Measurements from ENCODE around the gene SOX12. TPM values are rescaled to one million over a fixed set of nuclear protein-coding genes. Genes with fewer than 3 reads are reported as not detected.
"Not testable (repeated sequence)": the region's sequence is repeated elsewhere in the genome, so short reads cannot be mapped to it uniquely, and the experiment has no call there.

Gene SOX12
- total RNA-seq, 1 donor from 2014 or later: 30.8 TPM

- Mint-ChIP-seq H3K27ac (ENCODE audit: unreplicated experiment) (peak overlapping the region; percentile 34), H3K27me3 (ENCODE audit: unreplicated experiment) (no peaks in the 10 kb centered on the region), H3K4me3 (ENCODE audit: unreplicated experiment) (no peak overlapping the region), H3K4me1 (ENCODE audit: unreplicated experiment) (peaks cover 31% of the 10 kb centered on the region), H3K36me3 (ENCODE audit: unreplicated experiment) (no peaks in the 10 kb centered on the region), H3K9me3 (ENCODE audit: unreplicated experiment) (no peaks in the 10 kb centered on the region)
- TF ChIP-seq, protein P1, sequence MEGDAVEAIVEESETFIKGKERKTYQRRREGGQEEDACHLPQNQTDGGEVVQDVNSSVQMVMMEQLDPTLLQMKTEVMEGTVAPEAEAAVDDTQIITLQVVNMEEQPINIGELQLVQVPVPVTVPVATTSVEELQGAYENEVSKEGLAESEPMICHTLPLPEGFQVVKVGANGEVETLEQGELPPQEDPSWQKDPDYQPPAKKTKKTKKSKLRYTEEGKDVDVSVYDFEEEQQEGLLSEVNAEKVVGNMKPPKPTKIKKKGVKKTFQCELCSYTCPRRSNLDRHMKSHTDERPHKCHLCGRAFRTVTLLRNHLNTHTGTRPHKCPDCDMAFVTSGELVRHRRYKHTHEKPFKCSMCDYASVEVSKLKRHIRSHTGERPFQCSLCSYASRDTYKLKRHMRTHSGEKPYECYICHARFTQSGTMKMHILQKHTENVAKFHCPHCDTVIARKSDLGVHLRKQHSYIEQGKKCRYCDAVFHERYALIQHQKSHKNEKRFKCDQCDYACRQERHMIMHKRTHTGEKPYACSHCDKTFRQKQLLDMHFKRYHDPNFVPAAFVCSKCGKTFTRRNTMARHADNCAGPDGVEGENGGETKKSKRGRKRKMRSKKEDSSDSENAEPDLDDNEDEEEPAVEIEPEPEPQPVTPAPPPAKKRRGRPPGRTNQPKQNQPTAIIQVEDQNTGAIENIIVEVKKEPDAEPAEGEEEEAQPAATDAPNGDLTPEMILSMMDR (IDR thresholded peaks at IDR 0.05): peak; percentile 90
- peak; percentile 86 for DNase-seq (ENCODE audit: extremely low spot score, unreplicated experiment)
Measured at GRCh38 chr20:330233-331149, 5.1 kb downstream of the SOX12 start.

GRCh38 chr20:334578-334977 is 9.2 kb downstream of the SOX12 start:
- Mint-ChIP-seq H3K36me3 (ENCODE audit: unreplicated experiment) (no peaks in the 10 kb centered on the region), H3K4me1 (ENCODE audit: unreplicated experiment) (peaks cover 11% of the 10 kb centered on the region), H3K4me3 (ENCODE audit: unreplicated experiment) (no peak overlapping the region), H3K27me3 (ENCODE audit: unreplicated experiment) (no peaks in the 10 kb centered on the region), H3K27ac (ENCODE audit: unreplicated experiment) (no peak overlapping the region), H3K9me3 (ENCODE audit: unreplicated experiment) (no peaks in the 10 kb centered on the region)
- TF ChIP-seq, protein P1 (IDR thresholded peaks at IDR 0.05): no peak
- DNase-seq (ENCODE audit: extremely low spot score, unreplicated experiment): no peak

DNA sequence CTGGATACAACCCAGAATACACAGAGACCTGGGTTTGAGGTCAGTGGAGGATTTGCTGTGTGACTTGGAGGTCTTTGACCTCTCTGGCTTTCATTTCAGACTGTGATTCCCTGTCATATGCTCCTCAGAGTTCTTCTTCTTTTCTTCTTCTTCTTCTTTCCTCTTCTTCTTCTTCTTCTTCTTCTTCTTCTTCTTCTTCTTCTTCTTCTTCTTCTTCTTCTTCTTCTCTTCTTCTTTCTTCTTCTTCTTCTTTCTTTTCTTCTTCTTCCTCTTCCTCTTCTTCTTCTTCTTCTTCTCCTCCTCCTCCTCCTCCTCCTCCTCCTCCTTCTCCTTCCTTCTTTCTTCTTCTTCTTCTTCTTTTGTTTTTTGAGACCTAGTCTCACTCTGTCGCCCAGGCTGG is 10.7 kb downstream of the SOX12 start:
- DNase-seq (ENCODE audit: extremely low spot score, unreplicated experiment); H3K27ac Mint-ChIP-seq (ENCODE audit: unreplicated experiment); H3K4me1 Mint-ChIP-seq (ENCODE audit: unreplicated experiment): not testable (repeated sequence)

GRCh38 chr20:341682-342081 is 16.3 kb downstream of the SOX12 start:
- Mint-ChIP-seq H3K4me3 (ENCODE audit: unreplicated experiment) (no peak overlapping the region), H3K9me3 (ENCODE audit: unreplicated experiment) (peaks cover 6% of the 10 kb centered on the region)

More for the DNA sequence above, 10.7 kb downstream of the SOX12 start:
- H3K27me3 Mint-ChIP-seq (ENCODE audit: unreplicated experiment); H3K36me3 Mint-ChIP-seq (ENCODE audit: unreplicated experiment); H3K4me3 Mint-ChIP-seq (ENCODE audit: unreplicated experiment); H3K9me3 Mint-ChIP-seq (ENCODE audit: unreplicated experiment): not testable (repeated sequence)

DNA sequence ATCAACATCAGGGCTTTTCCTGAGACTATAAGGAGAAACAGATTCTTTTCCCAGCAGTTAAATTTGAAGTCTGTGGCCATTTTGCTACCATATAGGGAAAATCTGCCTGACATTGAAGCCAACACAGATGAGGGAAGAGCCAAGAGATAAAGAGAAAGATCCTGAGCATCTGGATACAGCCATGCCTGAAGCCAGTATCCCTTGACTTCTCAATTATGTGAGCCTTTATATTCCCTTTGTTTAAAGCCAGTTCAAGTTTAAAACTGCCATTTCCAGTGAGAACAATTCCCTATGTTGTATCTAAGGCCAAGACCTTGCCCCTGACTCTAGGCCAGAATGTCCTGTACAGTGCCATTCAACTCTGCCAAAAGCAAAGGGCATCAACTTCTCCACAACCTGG is 17.8 kb downstream of the SOX12 start:
- Mint-ChIP-seq H3K4me3 (ENCODE audit: unreplicated experiment) (no peak overlapping the region), H3K27me3 (ENCODE audit: unreplicated experiment) (no peaks in the 10 kb centered on the region), H3K27ac (ENCODE audit: unreplicated experiment) (no peak overlapping the region), H3K4me1 (ENCODE audit: unreplicated experiment) (peaks cover 8% of the 10 kb centered on the region), H3K9me3 (ENCODE audit: unreplicated experiment) (peaks cover 6% of the 10 kb centered on the region), H3K36me3 (ENCODE audit: unreplicated experiment) (peaks cover 12% of the 10 kb centered on the region)
- no peak for DNase-seq (ENCODE audit: extremely low spot score, unreplicated experiment)
- TF ChIP-seq, protein P1 (IDR thresholded peaks at IDR 0.05): no peak

More at GRCh38 chr20:341682-342081, 16.3 kb downstream of the SOX12 start:
- no peak for DNase-seq (ENCODE audit: extremely low spot score, unreplicated experiment)
- TF ChIP-seq, protein P1 (IDR thresholded peaks at IDR 0.05): no peak
- Mint-ChIP-seq H3K36me3 (ENCODE audit: unreplicated experiment) (peaks cover 12% of the 10 kb centered on the region), H3K27me3 (ENCODE audit: unreplicated experiment) (no peaks in the 10 kb centered on the region), H3K4me1 (ENCODE audit: unreplicated experiment) (peaks cover 8% of the 10 kb centered on the region), H3K27ac (ENCODE audit: unreplicated experiment) (no peak overlapping the region)
